OCI-LY7 (cell line): ENCODE data around the gene PAK6.

ENCODE experiments used
- CTCF ChIP-seq: fragments of 200-600 bp; sonication (generic); conservative IDR thresholded peaks from 2 replicates; pipeline ENCODE4 v1.5.1; 2014; ENCODE audit warnings: mild to moderate bottlenecking, antibody characterized with exemption, low read length, moderate library complexity, mixed read lengths
- EZH2phosphoT487 ChIP-seq: fragments of 200-600 bp; sonication (generic); IDR thresholded peaks from 2 replicates; pipeline ENCODE4 v1.6.1; 2018; ENCODE audit warnings: low read depth, borderline replicate concordance, mild to moderate bottlenecking, mixed run types, antibody characterized with exemption, low read length, moderate library complexity, mixed read lengths

DNA sequence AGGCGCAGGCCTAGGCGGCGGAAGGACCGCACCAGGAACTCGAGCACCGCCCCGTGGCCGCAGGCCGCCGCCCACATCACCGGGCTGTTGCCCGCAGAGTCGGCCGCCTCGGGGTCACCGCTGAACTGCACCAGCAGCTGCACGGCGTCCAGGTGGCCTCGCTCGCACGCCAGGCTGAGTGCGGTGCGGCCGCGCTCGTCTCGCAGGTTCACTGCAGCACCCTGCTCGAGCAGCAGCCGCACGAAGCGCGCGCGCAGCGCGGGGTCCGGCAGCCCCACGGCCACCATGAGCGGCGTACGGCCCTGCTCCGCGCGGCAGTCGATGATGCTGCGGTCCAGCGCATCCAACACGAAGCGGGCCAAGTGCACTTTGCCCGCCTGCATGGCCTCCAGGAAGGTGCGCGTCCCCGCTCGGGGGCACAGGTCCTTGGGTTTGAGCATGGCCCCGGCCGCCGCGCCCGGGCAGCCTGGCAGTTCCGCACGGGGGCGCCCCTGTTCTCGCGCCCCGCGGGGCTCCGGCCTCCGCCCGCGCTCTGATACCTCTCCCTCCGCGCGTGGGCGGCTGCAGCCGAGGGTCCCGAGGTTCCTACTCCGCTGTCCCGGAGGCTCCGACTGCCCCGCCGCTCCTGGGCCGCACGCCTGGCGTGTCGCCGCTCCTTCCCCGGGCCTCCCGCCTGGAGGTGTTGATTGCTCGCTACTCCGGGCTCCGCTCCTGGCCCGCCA is 43.4 kb downstream of the PAK6 start:
- peak; percentile 58 for TF ChIP-seq CTCF
- TF ChIP-seq EZH2phosphoT487, result no peak
